CD14-positive monocyte (primary cell): ENCODE measurements around the gene AIFM1. TPM values are rescaled to one million over a fixed set of nuclear protein-coding genes. Genes with fewer than 3 reads are reported as not detected.

Source experiments
- DNase-seq, 3 donors: peaks; one replicate each; pipeline ENCODE4 v3.0.0-alpha.2; 2011 to 2022
- H2AFZ ChIP-seq: 2 replicates; pipeline ENCODE4 v1.6.0; 2012; ENCODE audit warnings: mild to moderate bottlenecking, low read depth, low read length, inconsistent platforms; ENCODE audit not compliant: insufficient read depth, poor library complexity, severe bottlenecking
- H3K27ac ChIP-seq, 2 donors: 1 replicate in 1 of 2; 2 replicates in 1 of 2; pipeline ENCODE4 v1.5.1; 2012 to 2013; ENCODE audit warnings: low read length in 2 of 2, control low read depth in 1 of 2, inconsistent platforms in 1 of 2, low read depth in 1 of 2, mild to moderate bottlenecking in 1 of 2
- H3K27me3 ChIP-seq, 2 donors: one replicate each; pipeline versions ENCODE4 v1.6.0 to v1.6.1; 2011 to 2013; ENCODE audit warnings: low read length in 2 of 2; ENCODE audit not compliant: control insufficient read depth in 2 of 2, insufficient read depth in 2 of 2
- H3K36me3 ChIP-seq, 2 donors: replicated peaks in 1 of 2; 1 replicate in 1 of 2; 2 replicates in 1 of 2; pipeline versions ENCODE4 v1.5.1 to v1.6.1; 2012 to 2013; ENCODE audit warnings: low read length in 2 of 2, control low read depth in 1 of 2, inconsistent platforms in 1 of 2, mild to moderate bottlenecking in 1 of 2; ENCODE audit not compliant: insufficient read depth in 2 of 2, control insufficient read depth in 1 of 2
- H3K4me1 ChIP-seq, 2 donors: 1 replicate in 1 of 2; 2 replicates in 1 of 2; pipeline versions ENCODE4 v1.5.1 to v1.6.1; 2012 to 2013; ENCODE audit warnings: low read length in 2 of 2, control low read depth in 1 of 2, inconsistent platforms in 1 of 2, mild to moderate bottlenecking in 1 of 2, moderate library complexity in 1 of 2; ENCODE audit not compliant: insufficient read depth in 2 of 2, control insufficient read depth in 1 of 2
- H3K4me2 ChIP-seq: replicated peaks from 2 replicates; pipeline ENCODE3; 2012; ENCODE audit warnings: low read length, moderate library complexity, mild to moderate bottlenecking; ENCODE audit not compliant: poor library complexity, severe bottlenecking; ENCODE audit errors: extremely low read depth
- H3K4me3 ChIP-seq, 3 experiments: fragments of 200-600 bp in 1 of 3; sonication (generic) in 1 of 3; replicated peaks in 1 of 3; 1 replicate in 2 of 3; 2 replicates in 1 of 3; pipeline ENCODE4 v1.5.1; 2011 to 2013; ENCODE audit warnings: low read length in 3 of 3, mild to moderate bottlenecking in 3 of 3, control low read depth in 2 of 3, low read depth in 2 of 3, inconsistent platforms in 1 of 3, moderate library complexity in 1 of 3
- H3K79me2 ChIP-seq: 2 replicates; pipeline ENCODE4 v1.6.0; 2012; ENCODE audit warnings: mild to moderate bottlenecking, control low read depth, inconsistent platforms, low read length, moderate library complexity; ENCODE audit not compliant: insufficient read depth
- H3K9ac ChIP-seq: 2 replicates; pipeline ENCODE4 v1.6.0; 2017; ENCODE audit warnings: low read length, mild to moderate bottlenecking; ENCODE audit not compliant: insufficient read depth, poor library complexity, severe bottlenecking
- H3K9me3 ChIP-seq, 2 donors: replicated peaks in 1 of 2; 1 replicate in 1 of 2; 2 replicates in 1 of 2; pipeline versions ENCODE4 v1.5.1 to v1.6.1; 2012 to 2013; ENCODE audit warnings: low read length in 2 of 2, control low read depth in 1 of 2; ENCODE audit not compliant: control insufficient read depth in 1 of 2, insufficient read depth in 1 of 2
- H4K20me1 ChIP-seq: 2 replicates; pipeline ENCODE4 v1.6.0; 2012; ENCODE audit warnings: mild to moderate bottlenecking, low read length, control low read depth, moderate library complexity; ENCODE audit not compliant: insufficient read depth
- H3K27ac Mint-ChIP-seq, 7 donors: one replicate each; pipeline ENCODE4 v1.8.0; 2020; ENCODE audit warnings: mild to moderate bottlenecking in 7 of 7, mixed read lengths in 7 of 7, moderate library complexity in 6 of 7, inconsistent platforms in 2 of 7
- H3K27me3 Mint-ChIP-seq, 3 donors: one replicate each; pipeline ENCODE4 v1.8.0; 2021 to 2022; ENCODE audit warnings: low read depth in 3 of 3, mild to moderate bottlenecking in 3 of 3, mixed read lengths in 3 of 3, moderate library complexity in 3 of 3, inconsistent platforms in 1 of 3
- H3K36me3 Mint-ChIP-seq, 2 donors: one replicate each; pipeline ENCODE4 v1.8.0; 2020; ENCODE audit warnings: mixed read lengths in 2 of 2, inconsistent platforms in 1 of 2, mild to moderate bottlenecking in 1 of 2
- H3K4me1 Mint-ChIP-seq: one replicate; pipeline ENCODE4 v1.8.0; 2020; ENCODE audit warnings: mild to moderate bottlenecking, mixed read lengths
- H3K4me3 Mint-ChIP-seq, 2 donors: one replicate each; pipeline ENCODE4 v1.8.0; 2020; ENCODE audit warnings: mild to moderate bottlenecking in 2 of 2, mixed read lengths in 2 of 2, moderate library complexity in 1 of 2
- H3K9me3 Mint-ChIP-seq, 7 donors: one replicate each; pipeline ENCODE4 v1.8.0; 2020 to 2022; ENCODE audit warnings: mixed read lengths in 7 of 7, mild to moderate bottlenecking in 6 of 7, moderate library complexity in 6 of 7, inconsistent platforms in 2 of 7
- CTCF ChIP-seq: fragments of 200-600 bp; IDR thresholded peaks from one replicate; pipeline ENCODE4 v1.8.0; 2022; ENCODE audit warnings: antibody characterized with exemption, mild to moderate bottlenecking
- WGBS: methylation state at CpG from one replicate; pipeline ENCODE4 v1.1.5; 2013; ENCODE audit warnings: missing lambda C conversion rate; ENCODE audit not compliant: insufficient coverage; 5-methylcytosine and 5-hydroxymethylcytosine counted together
- intact Hi-C, 2 donors: fragments of 100-400 bp; cut with micrococcal nuclease; formaldehyde crosslinking; loops; one replicate each; pipeline versions ENCODE4 v1.15.0 to v1.15.1; 2023
- polyA plus RNA-seq, 3 donors: library from polyadenylated mRNA; depleted of rRNA in 1 of 3; unstranded in 2 of 3; stranded (reverse) in 1 of 3; fragments of 300-500 nt in 2 of 3; fragments of >200 nt in 1 of 3; fragmentation: Illumina TruSeq in 2 of 3; gene quantifications; 1 replicate in 2 of 3; 2 replicates in 1 of 3; pipeline ENCODE4 v1.2.3, GENCODE V29; 2012 to 2021

The AIFM1 gene
- polyA plus RNA-seq, 3 donors, result 15.1 to 19.1 (median 18.6) TPM

GRCh38 chrX:130170752-130171445, 5.3 kb upstream of the AIFM1 start:
- peak overlapping the region in 3 of 7 donors; percentile 32 to 53 (median 38) for H3K27ac Mint-ChIP-seq
- DNase-seq, result peak; percentile 33 to 58 (median 49)
- H4K20me1 ChIP-seq, result no peaks in the 10 kb centered on the region
- H3K4me1 ChIP-seq, result peaks cover 41 to 50% of the 10 kb centered on the region in 2 donors
- H3K9me3 Mint-ChIP-seq, result peaks cover 0 to 10% (median 0%) of the 10 kb centered on the region in 7 donors
- no peaks in the 10 kb centered on the region for H3K36me3 Mint-ChIP-seq
- H2AFZ ChIP-seq, result peak overlapping the region; percentile 76
- peak overlapping the region in 1 of 2 donors; percentile 26 for H3K27ac ChIP-seq
- no CpG with 5 or more reads among the region's 36 CpGs for whole genome bisulfite sequencing
- intact Hi-C loops, result no loop called here
- H3K4me1 Mint-ChIP-seq, result peaks cover 41% of the 10 kb centered on the region
- peak overlapping the region; percentile 47 for H3K9ac ChIP-seq
- no peak for TF ChIP-seq CTCF
- H3K9me3 ChIP-seq, result no peaks in the 10 kb centered on the region
- H3K4me3 Mint-ChIP-seq, result peak overlapping the region; percentile 80 to 90
- H3K36me3 ChIP-seq, result no peaks in the 10 kb centered on the region
- peak overlapping the region; percentile 85 for H3K4me2 ChIP-seq
- no peaks in the 10 kb centered on the region for H3K27me3 ChIP-seq
- peak overlapping the region; percentile 40 to 75 (median 65) for H3K4me3 ChIP-seq
- no peaks in the 10 kb centered on the region for H3K79me2 ChIP-seq
- peaks cover 0 to 6% (median 1%) of the 10 kb centered on the region in 3 donors for H3K27me3 Mint-ChIP-seq

GRCh38 chrX:130167040-130167439, 1.4 kb upstream of the AIFM1 start:
- H3K9me3 ChIP-seq, result no peaks in the 10 kb centered on the region
- H3K9me3 Mint-ChIP-seq, result peaks cover 0 to 4% (median 0%) of the 10 kb centered on the region in 7 donors
- peaks cover 19% of the 10 kb centered on the region for H3K4me1 Mint-ChIP-seq
- H3K79me2 ChIP-seq, result peaks cover 29% of the 10 kb centered on the region
- H3K4me3 Mint-ChIP-seq, result no peak overlapping the region
- H3K4me1 ChIP-seq, result peaks cover 20 to 35% of the 10 kb centered on the region in 2 donors
- H3K27me3 Mint-ChIP-seq, result peaks cover 0 to 10% (median 0%) of the 10 kb centered on the region in 3 donors
- H3K4me2 ChIP-seq, result peak overlapping the region; percentile 80
- H3K27ac ChIP-seq, result no peak overlapping the region
- TF ChIP-seq CTCF, result no peak
- no peak overlapping the region for H2AFZ ChIP-seq
- no peaks in the 10 kb centered on the region for H3K36me3 ChIP-seq
- H3K27ac Mint-ChIP-seq, result peak overlapping the region in 1 of 7 donors; percentile 96
- WGBS, result no CpG with 5 or more reads among the region's 4 CpGs
- H3K27me3 ChIP-seq, result no peaks in the 10 kb centered on the region
- no peak for DNase-seq
- intact Hi-C loops, result loop anchor here in 1 of 2 donors (5.0 kb wide), 1 partner anchor 85 kb away; no protein-coding TSS in a partner anchor
- H3K9ac ChIP-seq, result no peak overlapping the region
- H3K36me3 Mint-ChIP-seq, result peaks cover 0 to 9% of the 10 kb centered on the region in 2 donors
- H4K20me1 ChIP-seq, result no peaks in the 10 kb centered on the region
- peak overlapping the region in 1 of 3 experiments; percentile 79 for H3K4me3 ChIP-seq
